GM12878 (cell line): ENCODE results near the gene ARHGAP26. TPM values are rescaled to one million over a fixed set of nuclear protein-coding genes. Genes with fewer than 3 reads are reported as not detected.

Experiments used
- ATAC-seq: fragments of 200-7000 bp; cut with Tn5 transposase; 3 replicates; pipeline ENCODE4 v1.9.1; 2020; ENCODE audit warnings: mild to moderate bottlenecking, moderate library complexity
- BruUV-seq: library from RNA; stranded (reverse); fragments of 400-500 nt; replicated peaks from 2 replicates; lab custom pipeline; 2021; lab: Mats Ljungman, UMichigan
- CTCF ChIA-PET: fragments of 300-600 bp; sonication (Branson Sonifier 250); formaldehyde crosslinking; extraction: SDS; loops from one replicate; lab custom pipeline; 2021; ENCODE audit warnings: inconsistent platforms; lab: Yijun Ruan, JAX
- POLR2A ChIA-PET: fragments of 350-600 bp; formaldehyde crosslinking; extraction: SDS; loops from one replicate; lab custom pipeline; 2021; ENCODE audit warnings: inconsistent platforms; lab: Charles Lee
- RAD21 ChIA-PET: fragments of 300-600 bp; sonication (Branson Sonifier 250); formaldehyde crosslinking; loops from one replicate; lab custom pipeline; 2023; ENCODE audit warnings: antibody characterized with exemption; ENCODE audit not compliant: unreplicated experiment; lab: Charles Lee
- SMC1A ChIA-PET: fragments of 300-600 bp; sonication (Branson Sonifier 250); formaldehyde crosslinking; loops from one replicate; lab custom pipeline; 2023; ENCODE audit not compliant: unreplicated experiment, uncharacterized antibody; lab: Charles Lee
- DNase-seq: peaks from one replicate; pipeline ENCODE4 v3.0.0-alpha.2; 2011; ENCODE audit warnings: low read depth, low spot score
- FAIRE-seq: peaks from 3 replicates; lab custom pipeline; 2011; peaks lifted over from hg19 to GRCh38; lab: Jason Lieb, UNC
- H2AFZ ChIP-seq: 2 replicates; pipeline ENCODE4 v1.6.0; 2011; ENCODE audit warnings: low read depth, low read length, control low read depth; ENCODE audit not compliant: control insufficient read depth
- H3K27ac ChIP-seq: 2 replicates; pipeline ENCODE4 v1.5.1; 2011; ENCODE audit warnings: control low read depth; ENCODE audit not compliant: control insufficient read depth, insufficient read depth
- H3K27me3 ChIP-seq, 2 experiments: replicated peaks in 1 of 2; 2 replicates each; pipeline versions ENCODE4 v1.6.0 to v1.6.1; 2011; ENCODE audit warnings: low read length in 1 of 2; ENCODE audit not compliant: control insufficient read depth in 2 of 2, insufficient read depth in 2 of 2
- H3K36me3 ChIP-seq, 2 experiments: 2 replicates each; pipeline ENCODE4 v1.5.1; 2011; ENCODE audit warnings: low read length in 1 of 2; ENCODE audit not compliant: control insufficient read depth in 2 of 2, insufficient read depth in 2 of 2
- H3K4me1 ChIP-seq: 2 replicates; pipeline ENCODE4 v1.6.1; 2011; ENCODE audit warnings: mild to moderate bottlenecking, low read length, moderate library complexity, mixed read lengths; ENCODE audit not compliant: control insufficient read depth, insufficient read depth
- H3K4me2 ChIP-seq: 2 replicates; pipeline ENCODE4 v1.6.0; 2011; ENCODE audit warnings: control low read depth; ENCODE audit not compliant: control insufficient read depth, insufficient read depth
- H3K4me3 ChIP-seq: fragments of 200-600 bp; sonication (generic); 2 replicates; pipeline ENCODE4 v1.5.1; 2016
- H3K79me2 ChIP-seq: 2 replicates; pipeline ENCODE4 v1.6.0; 2011; ENCODE audit warnings: low read length; ENCODE audit not compliant: control insufficient read depth, insufficient read depth
- H3K9ac ChIP-seq: 2 replicates; pipeline ENCODE4 v1.8.0; 2011; ENCODE audit warnings: low read length, control low read depth, mixed read lengths; ENCODE audit not compliant: control insufficient read depth, insufficient read depth
- H3K9me3 ChIP-seq: replicated peaks from 3 replicates; pipeline ENCODE4 v1.5.1; 2011; ENCODE audit warnings: mild to moderate bottlenecking, low read length; ENCODE audit not compliant: control insufficient read depth, insufficient read depth
- H4K20me1 ChIP-seq: 2 replicates; pipeline ENCODE4 v1.6.0; 2011; ENCODE audit not compliant: control insufficient read depth, insufficient read depth
- CBX3 ChIP-seq: fragments of 200-600 bp; sonication (generic); IDR thresholded peaks from 2 replicates; pipeline ENCODE4 v1.6.1; 2016; ENCODE audit warnings: low read depth, borderline replicate concordance
- FOXK2 ChIP-seq: fragments of 450-650 bp; IDR thresholded peaks from 2 replicates; pipeline ENCODE4 v1.6.1; 2017; ENCODE audit warnings: mild to moderate bottlenecking, moderate library complexity
- NFXL1 ChIP-seq: fragments of 450-650 bp; IDR thresholded peaks from 2 replicates; pipeline ENCODE4 v1.6.1; 2017; ENCODE audit warnings: antibody characterized with exemption, mild to moderate bottlenecking, borderline replicate concordance
- NFYB ChIP-seq: IDR thresholded peaks from 2 replicates; pipeline ENCODE4 v1.6.1; 2011; ENCODE audit warnings: low read depth, mild to moderate bottlenecking, low read length, improper control_type of control experiment, moderate library complexity; ENCODE audit not compliant: insufficient read depth
- NRF1 ChIP-seq: conservative IDR thresholded peaks from 2 replicates; pipeline ENCODE4 v1.6.1; 2011; ENCODE audit warnings: mild to moderate bottlenecking, low read depth, low read length, improper control_type of control experiment
- RB1 ChIP-seq: fragments of 450-650 bp; formaldehyde crosslinking; IDR thresholded peaks from 2 replicates; pipeline ENCODE4 v1.6.1; 2017; ENCODE audit warnings: mild to moderate bottlenecking, borderline replicate concordance
- SMARCA5 ChIP-seq: fragments of 450-650 bp; IDR thresholded peaks from 2 replicates; pipeline ENCODE4 v1.6.1; 2017; ENCODE audit warnings: mild to moderate bottlenecking
- TARDBP ChIP-seq: IDR thresholded peaks from 2 replicates; pipeline ENCODE4 v1.6.1; 2016; ENCODE audit warnings: borderline replicate concordance
- ZNF207 ChIP-seq: fragments of 450-650 bp; IDR thresholded peaks from 2 replicates; pipeline ENCODE4 v1.6.1; 2014; ENCODE audit warnings: antibody characterized with exemption, mild to moderate bottlenecking, borderline replicate concordance
- WGBS: methylation state at CpG from one replicate; pipeline ENCODE4 v1.1.6; 2016; ENCODE audit warnings: low lambda C conversion rate; ENCODE audit not compliant: insufficient replicate concordance, insufficient coverage; ENCODE audit errors: missing lambda C conversion rate; 5-methylcytosine and 5-hydroxymethylcytosine counted together
- in situ Hi-C: fragments of 300-500 bp; cut with MboI; formaldehyde crosslinking; loops from 9 replicates; pipeline ENCODE4 v1.14.3; 2018; ENCODE audit warnings: mixed read lengths
- intact Hi-C: fragments of 100-400 bp; cut with micrococcal nuclease; formaldehyde crosslinking; loops from one replicate; pipeline ENCODE4 v1.14.2; 2022; ENCODE audit not compliant: unreplicated experiment
- polyA plus RNA-seq, 11 experiments: library from polyadenylated mRNA; depleted of rRNA in 4 of 11; unstranded in 6 of 11; stranded (reverse) in 5 of 11; fragments of >200 nt; fragmentation: Nextera tagmentation in 4 of 11; fragmentation: Illumina TruSeq in 1 of 11; extraction: Ambion mirVana in 4 of 11; extraction: Trizol in 1 of 11; gene quantifications; 1 replicate in 1 of 11; 2 replicates in 10 of 11; pipeline versions ENCODE4 v1.2.1 to v1.2.3, GENCODE V29; 2011 to 2016; ENCODE audit warnings: inconsistent platforms in 2 of 11, missing spikeins in 2 of 11, low read depth in 1 of 11
- total RNA-seq, 4 experiments: library from RNA; depleted of rRNA in 3 of 4; stranded (reverse); fragments of >200 nt in 3 of 4; fragmentation: Illumina TruSeq in 1 of 4; extraction: Trizol in 1 of 4; gene quantifications; 2 replicates each; pipeline versions ENCODE4 v1.2.1 to v1.2.3, GENCODE V29; 2013 to 2021
- TF ChIP-seq, protein P1 (sequence below): fragments of 450-650 bp; formaldehyde crosslinking; IDR thresholded peaks from 2 replicates; pipeline ENCODE4 v1.4.0; 2020; ENCODE audit warnings: mild to moderate bottlenecking, moderate library complexity
- TF ChIP-seq, protein P2 (sequence below): fragments of 450-650 bp; IDR thresholded peaks from 2 replicates; pipeline ENCODE4 v1.6.1; 2016; ENCODE audit warnings: mild to moderate bottlenecking
- TF ChIP-seq, protein P3 (sequence below): fragments of 450-650 bp; IDR thresholded peaks from 2 replicates; pipeline ENCODE4 v1.6.1; 2018; ENCODE audit warnings: mild to moderate bottlenecking, low read depth, moderate library complexity; ENCODE audit not compliant: partially characterized antibody
- TF ChIP-seq, protein P4 (sequence below): fragments of 450-650 bp; conservative IDR thresholded peaks from 2 replicates; pipeline ENCODE4 v1.6.1; 2017; ENCODE audit warnings: mild to moderate bottlenecking, moderate library complexity

Gene ARHGAP26
- total and polyA plus RNA-seq, 10 of the 15 experiments (the other 5 are each of a cell fraction or from before 2014, with no cell fraction given): 9.4 to 41.5 (median 19.3) TPM

DNA sequence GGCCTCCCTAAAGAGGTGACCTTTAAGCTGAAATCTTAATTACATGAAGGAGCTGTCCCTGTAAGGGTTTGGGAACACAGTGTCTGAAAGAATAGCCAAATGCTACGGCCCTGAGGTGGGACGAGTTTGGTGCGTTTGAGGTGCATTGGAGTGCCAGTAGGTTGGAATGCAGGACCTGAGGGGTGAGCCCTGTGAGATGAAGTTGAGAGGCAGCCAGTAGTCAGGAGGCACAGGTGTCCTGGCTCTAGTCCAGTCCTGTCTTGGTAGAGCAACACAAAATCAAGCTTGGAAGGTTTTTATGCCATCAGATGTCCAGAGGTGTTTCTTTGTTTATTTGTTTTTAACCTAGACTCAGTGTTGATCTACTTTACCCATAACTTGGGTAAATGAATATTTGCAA, 108.5 kb downstream of the ARHGAP26 start:
- WGBS: 52% methylated on average over 3 of the region's 3 CpGs
- in situ Hi-C loops (loop anchor here (5.0 kb wide), 1 partner anchor 156 kb away; no protein-coding TSS in a partner anchor), intact Hi-C loops (no loop called here)
- SMC1A ChIA-PET: interaction anchor here (1.2 to 6.5 kb wide), 6 partner anchors 10 to 223 kb away, joined by 3 to 49 read pairs (median 10); no protein-coding TSS in a partner anchor
- Histone ChIP-seq H3K9me3 (no peaks in the 10 kb centered on the region), H3K79me2 (no peaks in the 10 kb centered on the region), H2AFZ (no peak overlapping the region), H3K36me3 (no peaks in the 10 kb centered on the region), H3K4me2 (no peak overlapping the region), H3K9ac (no peak overlapping the region), H3K4me1 (no peaks in the 10 kb centered on the region), H4K20me1 (no peaks in the 10 kb centered on the region), H3K27ac (no peak overlapping the region), H3K27me3 (no peaks in the 10 kb centered on the region), H3K4me3 (no peak overlapping the region)
- DNase-seq (no peak), ATAC-seq (no peak), FAIRE-seq (no peak)
- POLR2A ChIA-PET: no interaction called here
- BruUV-seq: no TSS peak
- CTCF ChIA-PET: interaction anchor here (0.9 to 16.8 kb wide), 10 partner anchors 8 to 223 kb away, joined by 3 to 243 read pairs (median 12); no protein-coding TSS in a partner anchor
- RAD21 ChIA-PET: interaction anchor here (0.7 to 3.3 kb wide), 4 partner anchors 10 to 164 kb away, joined by 3 to 17 read pairs (median 6); no protein-coding TSS in a partner anchor
- no peak for TF ChIP-seq FOXK2
- no peak for TF ChIP-seq ZNF207
- TF ChIP-seq CBX3: no peak
- TF ChIP-seq RB1: no peak
- no peak for TF ChIP-seq NFYB
- TF ChIP-seq, protein P1, sequence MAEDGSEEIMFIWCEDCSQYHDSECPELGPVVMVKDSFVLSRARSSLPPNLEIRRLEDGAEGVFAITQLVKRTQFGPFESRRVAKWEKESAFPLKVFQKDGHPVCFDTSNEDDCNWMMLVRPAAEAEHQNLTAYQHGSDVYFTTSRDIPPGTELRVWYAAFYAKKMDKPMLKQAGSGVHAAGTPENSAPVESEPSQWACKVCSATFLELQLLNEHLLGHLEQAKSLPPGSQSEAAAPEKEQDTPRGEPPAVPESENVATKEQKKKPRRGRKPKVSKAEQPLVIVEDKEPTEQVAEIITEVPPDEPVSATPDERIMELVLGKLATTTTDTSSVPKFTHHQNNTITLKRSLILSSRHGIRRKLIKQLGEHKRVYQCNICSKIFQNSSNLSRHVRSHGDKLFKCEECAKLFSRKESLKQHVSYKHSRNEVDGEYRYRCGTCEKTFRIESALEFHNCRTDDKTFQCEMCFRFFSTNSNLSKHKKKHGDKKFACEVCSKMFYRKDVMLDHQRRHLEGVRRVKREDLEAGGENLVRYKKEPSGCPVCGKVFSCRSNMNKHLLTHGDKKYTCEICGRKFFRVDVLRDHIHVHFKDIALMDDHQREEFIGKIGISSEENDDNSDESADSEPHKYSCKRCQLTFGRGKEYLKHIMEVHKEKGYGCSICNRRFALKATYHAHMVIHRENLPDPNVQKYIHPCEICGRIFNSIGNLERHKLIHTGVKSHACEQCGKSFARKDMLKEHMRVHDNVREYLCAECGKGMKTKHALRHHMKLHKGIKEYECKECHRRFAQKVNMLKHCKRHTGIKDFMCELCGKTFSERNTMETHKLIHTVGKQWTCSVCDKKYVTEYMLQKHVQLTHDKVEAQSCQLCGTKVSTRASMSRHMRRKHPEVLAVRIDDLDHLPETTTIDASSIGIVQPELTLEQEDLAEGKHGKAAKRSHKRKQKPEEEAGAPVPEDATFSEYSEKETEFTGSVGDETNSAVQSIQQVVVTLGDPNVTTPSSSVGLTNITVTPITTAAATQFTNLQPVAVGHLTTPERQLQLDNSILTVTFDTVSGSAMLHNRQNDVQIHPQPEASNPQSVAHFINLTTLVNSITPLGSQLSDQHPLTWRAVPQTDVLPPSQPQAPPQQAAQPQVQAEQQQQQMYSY (CRISPR knock-in tag): no peak
- no peak for TF ChIP-seq TARDBP
- TF ChIP-seq SMARCA5: no peak
- no peak for TF ChIP-seq NFXL1
- TF ChIP-seq, protein P2, sequence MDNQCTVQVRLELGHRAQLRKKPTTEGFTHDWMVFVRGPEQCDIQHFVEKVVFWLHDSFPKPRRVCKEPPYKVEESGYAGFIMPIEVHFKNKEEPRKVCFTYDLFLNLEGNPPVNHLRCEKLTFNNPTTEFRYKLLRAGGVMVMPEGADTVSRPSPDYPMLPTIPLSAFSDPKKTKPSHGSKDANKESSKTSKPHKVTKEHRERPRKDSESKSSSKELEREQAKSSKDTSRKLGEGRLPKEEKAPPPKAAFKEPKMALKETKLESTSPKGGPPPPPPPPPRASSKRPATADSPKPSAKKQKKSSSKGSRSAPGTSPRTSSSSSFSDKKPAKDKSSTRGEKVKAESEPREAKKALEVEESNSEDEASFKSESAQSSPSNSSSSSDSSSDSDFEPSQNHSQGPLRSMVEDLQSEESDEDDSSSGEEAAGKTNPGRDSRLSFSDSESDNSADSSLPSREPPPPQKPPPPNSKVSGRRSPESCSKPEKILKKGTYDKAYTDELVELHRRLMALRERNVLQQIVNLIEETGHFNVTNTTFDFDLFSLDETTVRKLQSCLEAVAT: no peak
- TF ChIP-seq, protein P3, sequence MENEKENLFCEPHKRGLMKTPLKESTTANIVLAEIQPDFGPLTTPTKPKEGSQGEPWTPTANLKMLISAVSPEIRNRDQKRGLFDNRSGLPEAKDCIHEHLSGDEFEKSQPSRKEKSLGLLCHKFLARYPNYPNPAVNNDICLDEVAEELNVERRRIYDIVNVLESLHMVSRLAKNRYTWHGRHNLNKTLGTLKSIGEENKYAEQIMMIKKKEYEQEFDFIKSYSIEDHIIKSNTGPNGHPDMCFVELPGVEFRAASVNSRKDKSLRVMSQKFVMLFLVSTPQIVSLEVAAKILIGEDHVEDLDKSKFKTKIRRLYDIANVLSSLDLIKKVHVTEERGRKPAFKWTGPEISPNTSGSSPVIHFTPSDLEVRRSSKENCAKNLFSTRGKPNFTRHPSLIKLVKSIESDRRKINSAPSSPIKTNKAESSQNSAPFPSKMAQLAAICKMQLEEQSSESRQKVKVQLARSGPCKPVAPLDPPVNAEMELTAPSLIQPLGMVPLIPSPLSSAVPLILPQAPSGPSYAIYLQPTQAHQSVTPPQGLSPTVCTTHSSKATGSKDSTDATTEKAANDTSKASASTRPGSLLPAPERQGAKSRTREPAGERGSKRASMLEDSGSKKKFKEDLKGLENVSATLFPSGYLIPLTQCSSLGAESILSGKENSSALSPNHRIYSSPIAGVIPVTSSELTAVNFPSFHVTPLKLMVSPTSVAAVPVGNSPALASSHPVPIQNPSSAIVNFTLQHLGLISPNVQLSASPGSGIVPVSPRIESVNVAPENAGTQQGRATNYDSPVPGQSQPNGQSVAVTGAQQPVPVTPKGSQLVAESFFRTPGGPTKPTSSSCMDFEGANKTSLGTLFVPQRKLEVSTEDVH: no peak
- TF ChIP-seq, protein P4, sequence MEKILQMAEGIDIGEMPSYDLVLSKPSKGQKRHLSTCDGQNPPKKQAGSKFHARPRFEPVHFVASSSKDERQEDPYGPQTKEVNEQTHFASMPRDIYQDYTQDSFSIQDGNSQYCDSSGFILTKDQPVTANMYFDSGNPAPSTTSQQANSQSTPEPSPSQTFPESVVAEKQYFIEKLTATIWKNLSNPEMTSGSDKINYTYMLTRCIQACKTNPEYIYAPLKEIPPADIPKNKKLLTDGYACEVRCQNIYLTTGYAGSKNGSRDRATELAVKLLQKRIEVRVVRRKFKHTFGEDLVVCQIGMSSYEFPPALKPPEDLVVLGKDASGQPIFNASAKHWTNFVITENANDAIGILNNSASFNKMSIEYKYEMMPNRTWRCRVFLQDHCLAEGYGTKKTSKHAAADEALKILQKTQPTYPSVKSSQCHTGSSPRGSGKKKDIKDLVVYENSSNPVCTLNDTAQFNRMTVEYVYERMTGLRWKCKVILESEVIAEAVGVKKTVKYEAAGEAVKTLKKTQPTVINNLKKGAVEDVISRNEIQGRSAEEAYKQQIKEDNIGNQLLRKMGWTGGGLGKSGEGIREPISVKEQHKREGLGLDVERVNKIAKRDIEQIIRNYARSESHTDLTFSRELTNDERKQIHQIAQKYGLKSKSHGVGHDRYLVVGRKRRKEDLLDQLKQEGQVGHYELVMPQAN: no peak
- TF ChIP-seq NRF1: no peak
